HG03103 (cell line): ENCODE measurements around the gene ZNF850.

Source experiments
- ATAC-seq: cut with Tn5 transposase; IDR thresholded peaks from one replicate; pipeline ENCODE4 v1.9.1; 2021; ENCODE audit warnings: low read depth; ENCODE audit not compliant: unreplicated experiment

The ZNF850 gene

DNA sequence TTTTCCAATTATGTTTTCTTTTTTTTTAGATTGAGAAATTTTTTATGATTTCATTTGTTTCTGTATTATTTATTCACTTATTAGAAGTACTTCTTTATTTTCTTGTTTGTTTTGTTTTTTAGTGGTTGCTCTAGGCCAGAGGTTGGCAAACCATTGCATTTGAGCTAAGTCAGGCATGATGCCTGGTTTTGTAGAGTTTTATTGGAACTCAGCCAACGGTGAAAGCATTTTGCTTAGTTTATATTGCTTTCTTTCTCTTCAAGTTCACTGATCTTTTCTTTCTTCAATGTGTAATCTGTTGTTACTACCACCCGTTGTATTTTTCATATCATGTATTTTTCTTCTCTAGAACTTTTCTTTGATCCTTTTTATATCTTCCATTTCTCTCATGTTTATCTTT is 65.5 kb downstream of the ZNF850 start:
- ATAC-seq = no peak

GRCh38 chr19:36688058-36688457 is 84.5 kb downstream of the ZNF850 start:
- ATAC-seq = no peak

- ATAC-seq = peak; percentile 88
Measured at GRCh38 chr19:36687214-36688056, 85.2 kb downstream of the ZNF850 start, which contains the start of gene ZNF567. Gene ZNF567 (plus strand): TSS chr19:36687612. CDS start chr19:36694868, 7,256 bp downstream.

- ATAC-seq = peak; percentile 15
Measured at GRCh38 chr19:36686365-36687213, 86.0 kb downstream of the ZNF850 start.

GRCh38 chr19:36685835-36686234 is 86.8 kb downstream of the ZNF850 start:
- no peak for ATAC-seq

- no peak for ATAC-seq
Measured at GRCh38 chr19:36679455-36679854, 93.2 kb downstream of the ZNF850 start.

- no peak for ATAC-seq
Measured at GRCh38 chr19:36674201-36674600, 98.4 kb downstream of the ZNF850 start.

GRCh38 chr19:36672368-36672767 is 100.2 kb downstream of the ZNF850 start:
- ATAC-seq = no peak

DNA sequence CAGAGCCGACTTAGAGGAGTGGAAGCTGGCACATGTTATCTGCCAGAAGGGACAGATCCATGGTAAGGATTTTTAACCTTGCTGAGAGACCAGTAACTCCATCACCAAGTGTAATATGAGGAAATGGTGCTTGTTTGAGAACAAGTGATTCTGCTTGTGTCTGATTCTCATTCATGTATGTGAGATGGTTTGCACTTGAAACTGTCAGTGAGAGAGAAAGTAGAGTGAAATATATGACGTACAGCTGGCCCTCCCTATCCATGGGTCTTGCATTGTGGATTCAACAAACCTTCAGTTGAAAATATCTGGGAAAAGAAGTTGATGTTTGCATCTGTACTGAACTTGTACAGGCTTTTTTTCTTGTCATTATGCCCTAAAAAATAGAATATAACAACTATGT is 104.0 kb downstream of the ZNF850 start:
- ATAC-seq = no peak

- no peak for ATAC-seq
Measured at GRCh38 chr19:36665832-36666231, 106.8 kb downstream of the ZNF850 start.
